ENCODE data around the gene PCSK4.

PCSK4 gene

GRCh38 chr19:1488282-1488601, 1.9 kb downstream of the PCSK4 start:
- H3K4me1 ChIP-seq (ENCODE audit: control insufficient read depth, insufficient read depth, low read length): peaks cover 5% of the 10 kb centered on the region
- no peak overlapping the region for H3K4me3 ChIP-seq (ENCODE audit: low read depth, low read length)
- H3K9me3 ChIP-seq (ENCODE audit: control insufficient read depth, insufficient read depth, low read depth, low read length): no peaks in the 10 kb centered on the region
- no peaks in the 10 kb centered on the region; a peak in 1 of 3 replicates for H3K36me3 ChIP-seq (ENCODE audit: control insufficient read depth in 2 of 2, insufficient read depth in 1 of 2, low read length in 2 of 2)
- no peak overlapping the region for H3K27ac ChIP-seq (ENCODE audit: extremely low read depth, low read depth, low read length)
- CTCF ChIA-PET: no interaction called here
- TF ChIP-seq ZSCAN4 (tag by site-specific recombination; IDR thresholded peaks at IDR 0.05): no peak
- TF ChIP-seq ZNF223 (tag by site-specific recombination; IDR thresholded peaks at IDR 0.05): no peak
- TF ChIP-seq REPIN1 (tag by site-specific recombination; IDR thresholded peaks at IDR 0.05; ENCODE audit: low read depth): no peak
- TF ChIP-seq ZNF785 (tag by site-specific recombination; IDR thresholded peaks at IDR 0.05): no peak
- TF ChIP-seq ZNF560 (tag by site-specific recombination; IDR thresholded peaks at IDR 0.05; ENCODE audit: borderline replicate concordance): no peak
- no peak for TF ChIP-seq REST (tag by site-specific recombination; IDR thresholded peaks at IDR 0.05)
- TF ChIP-seq ZNF585B (tag by site-specific recombination; IDR thresholded peaks at IDR 0.05): no peak
- no peak for TF ChIP-seq GLI2 (tag by site-specific recombination; IDR thresholded peaks at IDR 0.05; ENCODE audit: borderline replicate concordance, low read depth)
- TF ChIP-seq ZBTB21 (tag by site-specific recombination; IDR thresholded peaks at IDR 0.05): no peak
- TF ChIP-seq ZNF645 (tag by site-specific recombination; IDR thresholded peaks at IDR 0.05): no peak
- no peak for TF ChIP-seq ZNF514 (tag by site-specific recombination; IDR thresholded peaks at IDR 0.05)
- TF ChIP-seq SP2 (tag by site-specific recombination; IDR thresholded peaks at IDR 0.05): no peak
- TF ChIP-seq ZNF776 (tag by site-specific recombination; IDR thresholded peaks at IDR 0.05; ENCODE audit: borderline replicate concordance): no peak
- POLR2A ChIA-PET: no interaction called here

GRCh38 chr19:1487576-1488281, 2.4 kb downstream of the PCSK4 start:
- H3K36me3 ChIP-seq (ENCODE audit: control insufficient read depth in 2 of 2, insufficient read depth in 1 of 2, low read length in 2 of 2): no peaks in the 10 kb centered on the region; a peak in 1 of 3 replicates
- H3K4me1 ChIP-seq (ENCODE audit: control insufficient read depth, insufficient read depth, low read length): peaks cover 5% of the 10 kb centered on the region
- CTCF ChIA-PET: no interaction called here
- no peak overlapping the region for H3K27ac ChIP-seq (ENCODE audit: extremely low read depth, low read depth, low read length)
- no peaks in the 10 kb centered on the region for H3K9me3 ChIP-seq (ENCODE audit: control insufficient read depth, insufficient read depth, low read depth, low read length)
- H3K4me3 ChIP-seq (ENCODE audit: low read depth, low read length): no peak overlapping the region
- POLR2A ChIA-PET: no interaction called here
- TF ChIP-seq ZNF37A (tag by site-specific recombination; IDR thresholded peaks at IDR 0.05): no peak
- TF ChIP-seq ZNF704 (tag by site-specific recombination; IDR thresholded peaks at IDR 0.05): no peak
- TF ChIP-seq ZNF624 (tag by site-specific recombination; IDR thresholded peaks at IDR 0.05): no peak
- TF ChIP-seq ZNF426 (tag by site-specific recombination; IDR thresholded peaks at IDR 0.05): no peak
- TF ChIP-seq REST (tag by site-specific recombination; IDR thresholded peaks at IDR 0.05): no peak
- no peak for TF ChIP-seq ZNF843 (tag by site-specific recombination; IDR thresholded peaks at IDR 0.05)
- no peak for TF ChIP-seq ZSCAN5A (tag by site-specific recombination; IDR thresholded peaks at IDR 0.05)
- TF ChIP-seq ZNF398 (tag by site-specific recombination; IDR thresholded peaks at IDR 0.05): no peak
- no peak for TF ChIP-seq ZNF664 (tag by site-specific recombination; IDR thresholded peaks at IDR 0.05)

All from HEK293 (cell line).